ENCODE results near the gene CARD9. TPM values are rescaled to one million over a fixed set of nuclear protein-coding genes. Genes with fewer than 3 reads are reported as not detected.

Gene CARD9
- total RNA-seq, 1 donor from 2014 or later = 10.0 TPM

- H3K36me3 ChIP-seq = peaks cover 47% of the 10 kb centered on the region
- no peak for DNase-seq
- intact Hi-C loops (cut with DNase I) = no loop called here
Measured at GRCh38 chr9:136389396-136389795, 15.9 kb upstream of the CARD9 start.

DNA sequence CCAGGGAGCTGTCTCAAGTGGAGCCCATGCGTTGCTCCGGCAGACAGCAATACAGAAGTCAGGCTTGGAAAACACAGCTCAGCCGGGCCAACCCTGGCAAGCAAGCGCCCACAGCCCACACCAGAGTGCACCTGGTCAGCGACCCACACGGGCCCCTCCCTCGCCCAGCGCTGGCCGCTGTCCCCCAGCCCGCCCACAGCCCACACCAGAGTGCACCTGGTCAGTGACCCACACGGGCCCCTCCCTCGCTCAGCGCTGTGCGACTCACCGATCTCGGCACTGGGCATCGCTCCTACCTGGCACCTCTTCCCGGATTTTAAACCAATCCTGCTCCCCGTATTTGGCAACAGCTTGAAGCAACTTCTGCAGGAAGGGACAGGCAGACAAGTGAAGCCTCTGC, 13.7 kb upstream of the CARD9 start:
- DNase-seq (no peak), ATAC-seq (peak; percentile 12)
- no peaks in the 10 kb centered on the region for H3K4me1 ChIP-seq
- peaks cover 53% of the 10 kb centered on the region for H3K36me3 ChIP-seq
- H3K27ac ChIP-seq = no peak overlapping the region
- no peaks in the 10 kb centered on the region for H3K9me3 ChIP-seq
- no peak for TF ChIP-seq CTCF (IDR thresholded peaks at IDR 0.05)
- H3K27me3 ChIP-seq = no peaks in the 10 kb centered on the region
- H3K4me3 ChIP-seq = no peak overlapping the region
- intact Hi-C loops (cut with DNase I) = no loop called here

More at GRCh38 chr9:136389396-136389795, 15.9 kb upstream of the CARD9 start:
- ATAC-seq = no peak
- H3K27me3 ChIP-seq = no peaks in the 10 kb centered on the region
- TF ChIP-seq CTCF (IDR thresholded peaks at IDR 0.05) = no peak
- H3K27ac ChIP-seq = no peak overlapping the region
- H3K9me3 ChIP-seq = no peaks in the 10 kb centered on the region
- H3K4me3 ChIP-seq = no peak overlapping the region
- H3K4me1 ChIP-seq = no peaks in the 10 kb centered on the region

DNA sequence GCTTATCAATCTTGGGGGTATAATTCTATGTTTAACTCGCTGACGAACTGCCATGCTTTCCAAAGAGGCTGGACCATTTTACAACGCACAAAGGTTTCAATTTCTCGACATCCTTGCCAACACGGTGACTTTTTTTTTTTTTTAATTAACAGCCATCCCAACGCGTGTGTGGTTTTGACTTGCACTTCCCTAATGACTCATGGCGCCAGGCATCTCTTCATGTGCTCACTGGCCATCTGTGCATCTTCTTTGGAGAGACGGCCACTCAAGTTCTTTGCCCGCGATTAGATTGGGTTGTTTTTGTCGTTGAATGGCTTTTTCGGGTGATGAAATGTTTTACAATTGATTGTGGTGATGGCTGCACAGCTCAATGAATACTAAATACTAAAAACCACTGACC, 12.5 kb upstream of the CARD9 start:
- no peak for ATAC-seq
- no peaks in the 10 kb centered on the region for H3K27me3 ChIP-seq
- TF ChIP-seq CTCF (IDR thresholded peaks at IDR 0.05) = no peak
- no peak for DNase-seq
- H3K36me3 ChIP-seq = peaks cover 48% of the 10 kb centered on the region
- no peak overlapping the region for H3K27ac ChIP-seq
- H3K9me3 ChIP-seq = no peaks in the 10 kb centered on the region
- no peaks in the 10 kb centered on the region for H3K4me1 ChIP-seq
- H3K4me3 ChIP-seq = no peak overlapping the region
- intact Hi-C loops (cut with DNase I) = no loop called here

DNA sequence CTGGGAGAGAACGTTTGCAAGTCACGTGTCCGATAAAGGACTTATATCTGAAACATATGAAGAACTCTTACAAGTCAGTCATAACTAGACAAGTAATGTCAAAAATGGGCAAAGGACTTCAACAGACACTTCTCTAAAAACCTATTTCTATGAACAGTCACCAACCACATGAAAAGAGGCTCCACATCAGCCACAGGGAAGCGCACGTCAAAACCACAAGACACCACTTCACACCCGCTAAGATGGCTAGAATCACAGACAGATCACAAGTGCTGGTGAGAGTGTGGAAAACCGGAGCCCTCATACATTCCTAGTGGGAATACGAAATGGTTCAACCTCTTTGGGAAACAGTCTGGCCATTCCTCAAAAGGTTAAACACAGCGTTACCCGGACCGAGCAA, 11.5 kb upstream of the CARD9 start:
- no peak overlapping the region for H3K27ac ChIP-seq
- no peaks in the 10 kb centered on the region for H3K9me3 ChIP-seq
- H3K27me3 ChIP-seq = no peaks in the 10 kb centered on the region
- no peak for DNase-seq
- intact Hi-C loops (cut with DNase I) = no loop called here
- TF ChIP-seq CTCF (IDR thresholded peaks at IDR 0.05) = no peak
- H3K4me3 ChIP-seq = no peak overlapping the region
- no peaks in the 10 kb centered on the region for H3K4me1 ChIP-seq
- ATAC-seq = no peak
- H3K36me3 ChIP-seq = peaks cover 55% of the 10 kb centered on the region

DNA sequence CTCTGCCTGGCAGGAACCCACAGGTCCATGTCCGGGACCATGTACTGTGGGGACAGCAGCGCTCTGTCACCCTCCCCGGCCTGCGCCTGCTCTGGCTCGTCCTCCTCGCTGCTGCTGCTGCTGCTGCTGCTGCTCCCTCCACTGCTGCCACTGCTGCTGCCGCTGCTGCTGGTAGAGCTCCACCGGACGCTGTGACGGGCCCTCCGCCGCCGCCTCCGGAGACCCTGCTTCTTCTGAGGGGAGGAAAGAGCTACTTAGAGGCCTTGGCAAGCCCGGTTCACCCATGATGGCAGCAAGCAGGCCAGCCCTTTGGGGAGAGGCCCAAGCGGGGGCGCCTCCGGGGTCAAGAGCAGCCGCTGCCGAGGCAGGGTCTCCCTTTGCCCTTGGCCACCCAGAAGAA, 10.0 kb upstream of the CARD9 start:
- no peak for TF ChIP-seq CTCF (IDR thresholded peaks at IDR 0.05)
- intact Hi-C loops (cut with DNase I) = no loop called here
- Histone ChIP-seq H3K27ac (no peak overlapping the region), H3K4me1 (no peaks in the 10 kb centered on the region), H3K27me3 (no peaks in the 10 kb centered on the region), H3K9me3 (no peaks in the 10 kb centered on the region), H3K36me3 (peaks cover 54% of the 10 kb centered on the region), H3K4me3 (no peak overlapping the region)
- ATAC-seq (no peak), DNase-seq (no peak)

- H3K36me3 ChIP-seq = peaks cover 44% of the 10 kb centered on the region
- no peak overlapping the region for H3K4me3 ChIP-seq
- DNase-seq = no peak
- H3K4me1 ChIP-seq = no peaks in the 10 kb centered on the region
- ATAC-seq = no peak
- H3K9me3 ChIP-seq = no peaks in the 10 kb centered on the region
- H3K27ac ChIP-seq = no peak overlapping the region
- no peak for TF ChIP-seq CTCF (IDR thresholded peaks at IDR 0.05)
- H3K27me3 ChIP-seq = no peaks in the 10 kb centered on the region
- intact Hi-C loops (cut with DNase I) = no loop called here
Measured at GRCh38 chr9:136381966-136382513, 8.6 kb upstream of the CARD9 start.

Data from upper lobe of right lung (tissue), 1 donor.